Thyroid gland (tissue), 4 donors: Measurements from ENCODE around the gene SOWAHA. TPM values are rescaled to one million over a fixed set of nuclear protein-coding genes. Genes with fewer than 3 reads are reported as not detected.
A peak's percentile ranks its signal among the peaks of the same experiment; 100 is the strongest.

Experiments used
- DNase-seq, 2 donors: peaks; one replicate each; pipeline ENCODE4 v3.0.0-alpha.2; 2019
- H3K27ac ChIP-seq, 3 donors: fragments of 200-600 bp; sonication (generic); 1 replicate in 2 of 3; 2 replicates in 1 of 3; pipeline ENCODE4 v1.5.1; 2016 to 2019; ENCODE audit warnings: mild to moderate bottlenecking in 1 of 3, moderate library complexity in 1 of 3
- H3K27me3 ChIP-seq: fragments of 200-600 bp; sonication (generic); one replicate; pipeline ENCODE4 v1.5.1; 2019
- H3K36me3 ChIP-seq, 2 donors: fragments of 200-600 bp; sonication (generic); one replicate each; pipeline ENCODE4 v1.5.1; 2016 to 2019
- H3K4me1 ChIP-seq, 2 donors: fragments of 200-600 bp; sonication (generic); one replicate each; pipeline ENCODE4 v1.5.1; 2017 to 2019
- H3K4me3 ChIP-seq, 3 donors: fragments of 200-600 bp; sonication (generic); replicated peaks in 1 of 3; 1 replicate in 2 of 3; 2 replicates in 1 of 3; pipeline ENCODE4 v1.5.1; 2016; ENCODE audit warnings: mild to moderate bottlenecking in 1 of 3
- H3K9me3 ChIP-seq: fragments of 200-600 bp; sonication (generic); one replicate; pipeline ENCODE4 v1.5.1; 2017
- POLR2A ChIP-seq, 2 donors: fragments of 450-650 bp; IDR thresholded peaks; one replicate each; pipeline ENCODE4 v1.6.1; 2017; ENCODE audit warnings: antibody characterized with exemption in 2 of 2, mild to moderate bottlenecking in 2 of 2, moderate library complexity in 1 of 2
- WGBS, 2 donors: methylation state at CpG; one replicate each; pipeline ENCODE4 v1.1.5; 2017; 5-methylcytosine and 5-hydroxymethylcytosine counted together
- intact Hi-C: fragments of 100-400 bp; cut with DNase I; formaldehyde crosslinking; loops from one replicate; pipeline ENCODE4 v1.15.1; 2023
- total RNA-seq, 4 donors: library from RNA; depleted of rRNA; stranded (reverse); fragments of >200 nt; gene quantifications; one replicate each; pipeline ENCODE4 v1.2.3, GENCODE V29; 2016
- TF ChIP-seq, protein P1 (sequence below), 6 experiments: fragments of 200-600 bp in 3 of 6; fragments of 450-650 bp in 3 of 6; sonication (generic) in 3 of 6; IDR thresholded peaks; one replicate each; pipeline ENCODE4 v1.5.1; 2016 to 2019; ENCODE audit warnings: antibody characterized with exemption in 6 of 6, mild to moderate bottlenecking in 2 of 6, inconsistent platforms in 1 of 6, moderate library complexity in 1 of 6

SOWAHA gene
- total RNA-seq, 4 donors from 2014 or later: 3.7 to 9.3 (median 4.6) TPM

DNA sequence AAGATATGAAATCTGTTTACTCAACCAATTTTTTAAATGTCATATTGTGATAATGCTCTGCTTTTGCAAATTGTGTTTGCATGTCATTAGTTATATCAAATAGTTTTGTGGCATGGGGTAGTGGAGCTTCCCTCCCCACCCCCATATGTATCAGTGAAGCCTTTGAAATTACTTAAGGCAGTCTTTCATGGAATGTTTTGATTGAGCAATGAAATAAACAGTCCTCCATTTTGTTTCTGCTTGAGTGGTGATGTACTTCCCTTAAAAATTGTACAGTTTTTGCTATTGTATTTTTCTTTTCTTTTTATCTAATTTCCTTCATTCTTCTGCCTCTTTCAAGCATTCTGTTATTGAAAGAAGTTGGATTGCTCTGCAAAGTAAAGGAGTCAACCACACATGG lies 3.5 kb downstream of the SOWAHA start:
- Histone ChIP-seq H3K9me3 (no peaks in the 10 kb centered on the region), H3K27ac (no peak overlapping the region), H3K36me3 (no peaks in the 10 kb centered on the region), H3K4me3 (no peak overlapping the region), H3K4me1 (peaks cover 6 to 16% of the 10 kb centered on the region in 2 donors), H3K27me3 (no peaks in the 10 kb centered on the region)
- no peak for DNase-seq
- TF ChIP-seq, protein P1, sequence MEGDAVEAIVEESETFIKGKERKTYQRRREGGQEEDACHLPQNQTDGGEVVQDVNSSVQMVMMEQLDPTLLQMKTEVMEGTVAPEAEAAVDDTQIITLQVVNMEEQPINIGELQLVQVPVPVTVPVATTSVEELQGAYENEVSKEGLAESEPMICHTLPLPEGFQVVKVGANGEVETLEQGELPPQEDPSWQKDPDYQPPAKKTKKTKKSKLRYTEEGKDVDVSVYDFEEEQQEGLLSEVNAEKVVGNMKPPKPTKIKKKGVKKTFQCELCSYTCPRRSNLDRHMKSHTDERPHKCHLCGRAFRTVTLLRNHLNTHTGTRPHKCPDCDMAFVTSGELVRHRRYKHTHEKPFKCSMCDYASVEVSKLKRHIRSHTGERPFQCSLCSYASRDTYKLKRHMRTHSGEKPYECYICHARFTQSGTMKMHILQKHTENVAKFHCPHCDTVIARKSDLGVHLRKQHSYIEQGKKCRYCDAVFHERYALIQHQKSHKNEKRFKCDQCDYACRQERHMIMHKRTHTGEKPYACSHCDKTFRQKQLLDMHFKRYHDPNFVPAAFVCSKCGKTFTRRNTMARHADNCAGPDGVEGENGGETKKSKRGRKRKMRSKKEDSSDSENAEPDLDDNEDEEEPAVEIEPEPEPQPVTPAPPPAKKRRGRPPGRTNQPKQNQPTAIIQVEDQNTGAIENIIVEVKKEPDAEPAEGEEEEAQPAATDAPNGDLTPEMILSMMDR (IDR thresholded peaks at IDR 0.05): no peak
- TF ChIP-seq POLR2A (IDR thresholded peaks at IDR 0.05): no peak
- intact Hi-C loops: no loop called here

DNA sequence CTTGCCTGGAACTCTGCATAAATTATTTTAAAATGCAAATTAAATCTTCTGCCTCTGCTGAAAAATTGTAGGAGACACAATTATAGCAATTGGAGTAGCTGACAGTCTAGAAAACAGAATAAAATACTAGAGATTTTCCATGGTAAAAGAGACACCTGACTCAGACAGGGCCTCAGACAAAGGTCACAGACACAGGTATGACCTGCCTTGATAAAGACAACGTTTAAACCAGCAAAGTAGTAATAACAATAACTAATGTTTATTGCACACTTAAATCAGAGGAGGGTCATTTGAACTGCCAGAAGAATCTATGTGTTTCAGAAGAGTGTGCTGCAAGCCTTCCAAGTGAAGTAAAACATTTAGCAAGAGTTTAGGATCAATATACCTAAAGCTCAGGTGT lies 3.9 kb downstream of the SOWAHA start:
- H3K27me3 ChIP-seq: no peaks in the 10 kb centered on the region
- no peaks in the 10 kb centered on the region for H3K36me3 ChIP-seq
- TF ChIP-seq, protein P1 (IDR thresholded peaks at IDR 0.05): no peak
- TF ChIP-seq POLR2A (IDR thresholded peaks at IDR 0.05): no peak
- no peak for DNase-seq
- no peak overlapping the region for H3K27ac ChIP-seq
- no peaks in the 10 kb centered on the region for H3K9me3 ChIP-seq
- no peak overlapping the region for H3K4me3 ChIP-seq
- WGBS, 2 donors: 62 to 66% methylated on average over 1 of the region's 1 CpG
- peaks cover 10 to 20% of the 10 kb centered on the region in 2 donors for H3K4me1 ChIP-seq
- intact Hi-C loops: no loop called here

DNA sequence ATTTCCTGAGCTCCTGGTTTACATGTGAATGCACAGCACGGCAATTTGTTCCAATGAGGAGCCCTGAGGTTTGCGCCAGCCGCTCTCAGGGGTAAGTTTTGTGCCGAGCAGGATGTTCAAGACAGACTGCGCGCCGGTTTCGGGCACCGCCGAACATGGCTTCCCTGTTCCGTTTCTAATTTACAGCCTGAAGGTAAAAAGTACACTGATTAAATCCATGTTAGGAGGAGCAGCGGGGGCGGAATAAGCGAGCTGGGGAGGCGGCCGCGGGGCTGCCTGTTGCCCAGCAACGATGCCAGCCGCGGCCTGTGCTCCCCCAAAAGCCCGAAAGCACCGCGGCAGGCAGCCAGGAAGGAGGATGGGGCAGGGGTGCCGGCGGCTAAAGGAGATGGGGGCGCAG lies 6.4 kb downstream of the SOWAHA start:
- intact Hi-C loops: no loop called here
- no peak overlapping the region for H3K4me3 ChIP-seq
- H3K4me1 ChIP-seq: peaks cover 3 to 12% of the 10 kb centered on the region in 2 donors
- TF ChIP-seq, protein P1 (IDR thresholded peaks at IDR 0.05): no peak
- TF ChIP-seq POLR2A (IDR thresholded peaks at IDR 0.05): no peak
- H3K27ac ChIP-seq: no peak overlapping the region
- H3K36me3 ChIP-seq: no peaks in the 10 kb centered on the region
- 42 to 48% methylated on average over 26 of the region's 26 CpGs for WGBS, 2 donors
- no peaks in the 10 kb centered on the region for H3K27me3 ChIP-seq
- H3K9me3 ChIP-seq: no peaks in the 10 kb centered on the region
- no peak for DNase-seq

DNA sequence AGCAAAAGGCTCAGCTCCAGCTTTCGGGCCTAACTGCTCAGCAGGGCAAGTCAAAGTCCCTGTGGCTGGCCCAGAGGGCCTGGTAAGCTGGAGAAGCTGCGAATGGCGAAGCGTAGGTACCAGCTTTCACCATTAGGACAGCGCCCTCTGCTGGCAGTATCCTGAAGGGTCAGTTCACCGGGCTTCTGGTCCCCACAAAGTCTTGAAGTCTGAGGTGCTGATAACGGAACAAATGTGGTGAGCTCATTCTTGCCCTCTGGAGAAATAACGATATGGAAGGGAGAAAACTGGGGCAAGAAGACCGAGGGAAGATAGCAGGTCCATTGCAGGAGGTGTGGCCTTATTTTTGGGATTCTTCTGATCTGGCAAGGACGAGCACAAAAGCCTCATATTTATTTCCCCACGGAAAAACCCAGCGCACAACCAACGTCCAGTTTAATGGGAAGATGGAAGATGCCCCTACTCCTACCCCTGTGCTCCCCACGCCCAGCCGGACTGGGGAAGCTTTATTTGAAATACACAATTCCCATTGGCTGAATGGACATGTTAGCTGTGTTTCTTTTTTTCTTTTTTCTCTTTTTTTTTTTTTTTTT lies 7.2 kb downstream of the SOWAHA start:
- DNase-seq: peak; percentile 91 to 94
- no peaks in the 10 kb centered on the region for H3K27me3 ChIP-seq
- TF ChIP-seq POLR2A (IDR thresholded peaks at IDR 0.05): no peak
- TF ChIP-seq, protein P1 (IDR thresholded peaks at IDR 0.05): peak; percentile 74 to 91 (median 84)
- no peaks in the 10 kb centered on the region for H3K36me3 ChIP-seq
- peaks cover 3 to 12% of the 10 kb centered on the region in 2 donors for H3K4me1 ChIP-seq
- H3K27ac ChIP-seq: no peak overlapping the region
- intact Hi-C loops: loop anchor here (10.0 kb wide), 3 partner anchors 75 to 435 kb away; partner anchors contain the start of gene CCNI2
- no peaks in the 10 kb centered on the region for H3K9me3 ChIP-seq
- no peak overlapping the region for H3K4me3 ChIP-seq
- 25 to 30% methylated on average over 14 to 15 of the region's 15 CpGs for WGBS, 2 donors

DNA sequence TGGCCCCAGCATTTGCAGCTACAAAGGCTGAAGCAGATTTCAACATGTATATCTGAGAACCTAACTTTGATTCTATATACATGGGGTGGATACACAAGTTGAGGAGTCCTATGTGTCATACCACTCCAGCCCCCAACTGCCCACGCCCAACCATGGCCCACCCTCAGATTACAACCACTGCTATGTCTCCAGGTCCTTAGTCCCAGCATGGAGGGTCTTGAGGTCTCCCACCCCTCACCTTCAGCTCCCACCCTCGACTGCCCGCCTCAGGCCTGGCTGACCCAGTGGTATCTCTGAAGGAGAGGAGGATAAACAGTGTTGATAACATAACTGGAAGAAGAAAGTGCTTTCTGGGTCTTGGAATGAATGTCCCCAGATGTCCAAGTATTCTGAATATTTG lies 8.2 kb downstream of the SOWAHA start:
- H3K9me3 ChIP-seq: no peaks in the 10 kb centered on the region
- peaks cover 3 to 12% of the 10 kb centered on the region in 2 donors for H3K4me1 ChIP-seq
- no peaks in the 10 kb centered on the region for H3K36me3 ChIP-seq
- H3K27me3 ChIP-seq: no peaks in the 10 kb centered on the region
- WGBS, 2 donors: 76 to 89% methylated on average over 3 of the region's 3 CpGs
- no peak for DNase-seq
- intact Hi-C loops: loop anchor here (10.0 kb wide), 3 partner anchors 77 to 437 kb away; partner anchors contain the start of gene CCNI2
- no peak overlapping the region for H3K4me3 ChIP-seq
- TF ChIP-seq, protein P1 (IDR thresholded peaks at IDR 0.05): no peak
- no peak for TF ChIP-seq POLR2A (IDR thresholded peaks at IDR 0.05)
- H3K27ac ChIP-seq: no peak overlapping the region
